H1 (cell line): Measurements from ENCODE around the gene CTNND2. TPM values are rescaled to one million over a fixed set of nuclear protein-coding genes. Genes with fewer than 3 reads are reported as not detected.

Source experiments
- BCL11A ChIP-seq, 2 experiments: IDR thresholded peaks; one replicate each; pipeline ENCODE4 v1.6.1; 2011; ENCODE audit warnings: low read depth in 2 of 2, low read length in 2 of 2, mild to moderate bottlenecking in 2 of 2
- CHD2 ChIP-seq: IDR thresholded peaks from 2 replicates; pipeline ENCODE4 v1.6.1; 2012; ENCODE audit warnings: low read length, improper control_type of control experiment
- GTF2F1 ChIP-seq: IDR thresholded peaks from 2 replicates; pipeline ENCODE4 v1.6.1; 2012; ENCODE audit warnings: low read depth, low read length, improper control_type of control experiment, borderline replicate concordance
- HDAC6 ChIP-seq: IDR thresholded peaks from one replicate; pipeline ENCODE4 v1.7.1; 2012; ENCODE audit warnings: low read depth, mild to moderate bottlenecking, inconsistent platforms, low read length, moderate library complexity
- JUN ChIP-seq: IDR thresholded peaks from 2 replicates; pipeline ENCODE4 v1.6.1; 2011; ENCODE audit warnings: low read depth, mild to moderate bottlenecking, improper control_type of control experiment, low read length
- MAFK ChIP-seq: IDR thresholded peaks from 2 replicates; pipeline ENCODE4 v1.6.1; 2012; ENCODE audit warnings: low read depth, mild to moderate bottlenecking, improper control_type of control experiment, low read length
- POLR2A ChIP-seq, 2 experiments: IDR thresholded peaks; 1 replicate in 1 of 2; 2 replicates in 1 of 2; pipeline ENCODE4 v1.6.1; 2011; ENCODE audit warnings: low read depth in 2 of 2, low read length in 2 of 2, mild to moderate bottlenecking in 2 of 2; ENCODE audit errors: control extremely low read depth in 1 of 2
- SAP30 ChIP-seq: fragments of 300-600 bp; sonication (generic); IDR thresholded peaks from 2 replicates; pipeline ENCODE4 v1.7.1; 2012; ENCODE audit warnings: low read length, moderate library complexity, mild to moderate bottlenecking, inconsistent platforms; ENCODE audit not compliant: insufficient read depth, insufficient replicate concordance
- SP2 ChIP-seq: IDR thresholded peaks from 2 replicates; pipeline ENCODE4 v1.6.1; 2012; ENCODE audit warnings: mild to moderate bottlenecking, low read length, inconsistent platforms
- ZNF274 ChIP-seq: IDR thresholded peaks from 2 replicates; pipeline ENCODE4 v1.7.0; 2012; ENCODE audit warnings: low read length, borderline replicate concordance; ENCODE audit errors: extremely low read depth
- polyA plus RNA-seq, 7 experiments: library from polyadenylated mRNA; depleted of rRNA in 3 of 7; stranded (reverse) in 5 of 7; unstranded in 2 of 7; fragments of >200 nt in 5 of 7; fragments of 200-250 nt in 2 of 7; gene quantifications; 1 replicate in 5 of 7; 2 replicates in 1 of 7; 4 replicates in 1 of 7; pipeline versions ENCODE4 v1.2.1 to v1.2.3, GENCODE V29; 2011 to 2013; ENCODE audit warnings: missing spikeins in 2 of 7, mixed read lengths in 2 of 7
- total RNA-seq: library from RNA; stranded (reverse); fragmentation: NEBNext Ultra II Directional; extraction: Animal tissue kit (Norgen Biotek cat#: 25700); gene quantifications from 2 replicates; pipeline ENCODE4 v1.2.1, GENCODE V29; 2021
- TF ChIP-seq, protein P1 (sequence below): fragments of 300-600 bp; sonication (generic); IDR thresholded peaks from 2 replicates; pipeline ENCODE4 v1.7.1; 2012; ENCODE audit warnings: low read length, moderate library complexity, mild to moderate bottlenecking, inconsistent platforms; ENCODE audit not compliant: insufficient replicate concordance
- TF ChIP-seq, protein P2 (sequence below): IDR thresholded peaks from 2 replicates; pipeline ENCODE4 v1.6.1; 2012; ENCODE audit warnings: inconsistent platforms

CTNND2 gene
- total and polyA plus RNA-seq, 2 of the 8 experiments (the other 6 are each of a cell fraction or from before 2014, with no cell fraction given): 7.4 to 14.2 TPM

DNA sequence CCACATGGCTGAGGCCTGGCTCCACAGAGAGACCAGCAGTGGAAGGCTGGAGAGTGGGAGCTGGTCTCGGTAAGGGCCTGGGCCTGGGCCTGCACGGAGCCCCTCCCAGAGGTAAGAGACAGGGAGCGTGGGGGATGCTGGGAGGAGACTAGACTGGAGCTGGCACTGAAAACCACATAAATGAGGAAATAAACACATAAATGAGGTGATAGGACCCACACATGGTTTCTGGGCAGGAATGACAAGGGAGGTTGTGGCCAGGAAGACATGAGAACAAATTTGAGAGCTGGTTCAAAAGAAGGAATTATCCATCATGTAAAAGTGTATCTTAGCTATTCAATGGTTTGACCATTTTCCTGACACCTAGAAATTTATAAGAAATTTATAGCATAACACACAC lies 691.5 kb downstream of the CTNND2 start (continued):
- TF ChIP-seq, protein P1, sequence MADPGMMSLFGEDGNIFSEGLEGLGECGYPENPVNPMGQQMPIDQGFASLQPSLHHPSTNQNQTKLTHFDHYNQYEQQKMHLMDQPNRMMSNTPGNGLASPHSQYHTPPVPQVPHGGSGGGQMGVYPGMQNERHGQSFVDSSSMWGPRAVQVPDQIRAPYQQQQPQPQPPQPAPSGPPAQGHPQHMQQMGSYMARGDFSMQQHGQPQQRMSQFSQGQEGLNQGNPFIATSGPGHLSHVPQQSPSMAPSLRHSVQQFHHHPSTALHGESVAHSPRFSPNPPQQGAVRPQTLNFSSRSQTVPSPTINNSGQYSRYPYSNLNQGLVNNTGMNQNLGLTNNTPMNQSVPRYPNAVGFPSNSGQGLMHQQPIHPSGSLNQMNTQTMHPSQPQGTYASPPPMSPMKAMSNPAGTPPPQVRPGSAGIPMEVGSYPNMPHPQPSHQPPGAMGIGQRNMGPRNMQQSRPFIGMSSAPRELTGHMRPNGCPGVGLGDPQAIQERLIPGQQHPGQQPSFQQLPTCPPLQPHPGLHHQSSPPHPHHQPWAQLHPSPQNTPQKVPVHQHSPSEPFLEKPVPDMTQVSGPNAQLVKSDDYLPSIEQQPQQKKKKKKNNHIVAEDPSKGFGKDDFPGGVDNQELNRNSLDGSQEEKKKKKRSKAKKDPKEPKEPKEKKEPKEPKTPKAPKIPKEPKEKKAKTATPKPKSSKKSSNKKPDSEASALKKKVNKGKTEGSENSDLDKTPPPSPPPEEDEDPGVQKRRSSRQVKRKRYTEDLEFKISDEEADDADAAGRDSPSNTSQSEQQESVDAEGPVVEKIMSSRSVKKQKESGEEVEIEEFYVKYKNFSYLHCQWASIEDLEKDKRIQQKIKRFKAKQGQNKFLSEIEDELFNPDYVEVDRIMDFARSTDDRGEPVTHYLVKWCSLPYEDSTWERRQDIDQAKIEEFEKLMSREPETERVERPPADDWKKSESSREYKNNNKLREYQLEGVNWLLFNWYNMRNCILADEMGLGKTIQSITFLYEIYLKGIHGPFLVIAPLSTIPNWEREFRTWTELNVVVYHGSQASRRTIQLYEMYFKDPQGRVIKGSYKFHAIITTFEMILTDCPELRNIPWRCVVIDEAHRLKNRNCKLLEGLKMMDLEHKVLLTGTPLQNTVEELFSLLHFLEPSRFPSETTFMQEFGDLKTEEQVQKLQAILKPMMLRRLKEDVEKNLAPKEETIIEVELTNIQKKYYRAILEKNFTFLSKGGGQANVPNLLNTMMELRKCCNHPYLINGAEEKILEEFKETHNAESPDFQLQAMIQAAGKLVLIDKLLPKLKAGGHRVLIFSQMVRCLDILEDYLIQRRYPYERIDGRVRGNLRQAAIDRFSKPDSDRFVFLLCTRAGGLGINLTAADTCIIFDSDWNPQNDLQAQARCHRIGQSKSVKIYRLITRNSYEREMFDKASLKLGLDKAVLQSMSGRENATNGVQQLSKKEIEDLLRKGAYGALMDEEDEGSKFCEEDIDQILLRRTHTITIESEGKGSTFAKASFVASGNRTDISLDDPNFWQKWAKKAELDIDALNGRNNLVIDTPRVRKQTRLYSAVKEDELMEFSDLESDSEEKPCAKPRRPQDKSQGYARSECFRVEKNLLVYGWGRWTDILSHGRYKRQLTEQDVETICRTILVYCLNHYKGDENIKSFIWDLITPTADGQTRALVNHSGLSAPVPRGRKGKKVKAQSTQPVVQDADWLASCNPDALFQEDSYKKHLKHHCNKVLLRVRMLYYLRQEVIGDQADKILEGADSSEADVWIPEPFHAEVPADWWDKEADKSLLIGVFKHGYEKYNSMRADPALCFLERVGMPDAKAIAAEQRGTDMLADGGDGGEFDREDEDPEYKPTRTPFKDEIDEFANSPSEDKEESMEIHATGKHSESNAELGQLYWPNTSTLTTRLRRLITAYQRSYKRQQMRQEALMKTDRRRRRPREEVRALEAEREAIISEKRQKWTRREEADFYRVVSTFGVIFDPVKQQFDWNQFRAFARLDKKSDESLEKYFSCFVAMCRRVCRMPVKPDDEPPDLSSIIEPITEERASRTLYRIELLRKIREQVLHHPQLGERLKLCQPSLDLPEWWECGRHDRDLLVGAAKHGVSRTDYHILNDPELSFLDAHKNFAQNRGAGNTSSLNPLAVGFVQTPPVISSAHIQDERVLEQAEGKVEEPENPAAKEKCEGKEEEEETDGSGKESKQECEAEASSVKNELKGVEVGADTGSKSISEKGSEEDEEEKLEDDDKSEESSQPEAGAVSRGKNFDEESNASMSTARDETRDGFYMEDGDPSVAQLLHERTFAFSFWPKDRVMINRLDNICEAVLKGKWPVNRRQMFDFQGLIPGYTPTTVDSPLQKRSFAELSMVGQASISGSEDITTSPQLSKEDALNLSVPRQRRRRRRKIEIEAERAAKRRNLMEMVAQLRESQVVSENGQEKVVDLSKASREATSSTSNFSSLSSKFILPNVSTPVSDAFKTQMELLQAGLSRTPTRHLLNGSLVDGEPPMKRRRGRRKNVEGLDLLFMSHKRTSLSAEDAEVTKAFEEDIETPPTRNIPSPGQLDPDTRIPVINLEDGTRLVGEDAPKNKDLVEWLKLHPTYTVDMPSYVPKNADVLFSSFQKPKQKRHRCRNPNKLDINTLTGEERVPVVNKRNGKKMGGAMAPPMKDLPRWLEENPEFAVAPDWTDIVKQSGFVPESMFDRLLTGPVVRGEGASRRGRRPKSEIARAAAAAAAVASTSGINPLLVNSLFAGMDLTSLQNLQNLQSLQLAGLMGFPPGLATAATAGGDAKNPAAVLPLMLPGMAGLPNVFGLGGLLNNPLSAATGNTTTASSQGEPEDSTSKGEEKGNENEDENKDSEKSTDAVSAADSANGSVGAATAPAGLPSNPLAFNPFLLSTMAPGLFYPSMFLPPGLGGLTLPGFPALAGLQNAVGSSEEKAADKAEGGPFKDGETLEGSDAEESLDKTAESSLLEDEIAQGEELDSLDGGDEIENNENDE: no peak
- TF ChIP-seq CHD2: no peak
- TF ChIP-seq, protein P2, sequence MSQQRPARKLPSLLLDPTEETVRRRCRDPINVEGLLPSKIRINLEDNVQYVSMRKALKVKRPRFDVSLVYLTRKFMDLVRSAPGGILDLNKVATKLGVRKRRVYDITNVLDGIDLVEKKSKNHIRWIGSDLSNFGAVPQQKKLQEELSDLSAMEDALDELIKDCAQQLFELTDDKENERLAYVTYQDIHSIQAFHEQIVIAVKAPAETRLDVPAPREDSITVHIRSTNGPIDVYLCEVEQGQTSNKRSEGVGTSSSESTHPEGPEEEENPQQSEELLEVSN: no peak
- no peak for TF ChIP-seq BCL11A (IDR thresholded peaks at IDR 0.05; ENCODE audit: low read depth in 2 of 2, low read length in 2 of 2)
- no peak for TF ChIP-seq SAP30
- no peak for TF ChIP-seq GTF2F1
- TF ChIP-seq HDAC6: no peak
- TF ChIP-seq JUN: no peak
- no peak for TF ChIP-seq SP2
- no peak for TF ChIP-seq MAFK
- TF ChIP-seq POLR2A (IDR thresholded peaks at IDR 0.05; ENCODE audit: control extremely low read depth in 1 of 2, low read depth in 2 of 2, low read length in 2 of 2): no peak
- TF ChIP-seq ZNF274: no peak
